ENCODE data around the gene TENT4A. TPM values are rescaled to one million over a fixed set of nuclear protein-coding genes. Genes with fewer than 3 reads are reported as not detected.

TENT4A gene
- total and polyA plus RNA-seq, 12 donors: 4.2 to 13.7 (median 11.3) TPM

- H3K27me3 ChIP-seq: peaks cover 0 to 19% (median 5%) of the 10 kb centered on the region in 7 donors
- ATAC-seq: no peak
- no peaks in the 10 kb centered on the region for H3K36me3 ChIP-seq
- DNase-seq: no peak
- H3K27ac ChIP-seq: no peak overlapping the region
- no peaks in the 10 kb centered on the region for H3K9me3 ChIP-seq
- no peak overlapping the region for H3K4me3 ChIP-seq
- intact Hi-C loops (cut with DNase I): no loop called here
- H3K4me1 ChIP-seq: peaks cover 0 to 6% (median 0%) of the 10 kb centered on the region in 9 donors
- WGBS, 2 donors: 79 to 80% methylated on average over 8 of the region's 8 CpGs
- TF ChIP-seq CTCF (IDR thresholded peaks at IDR 0.05): no peak
Observed at GRCh38 chr5:6790346-6790865, 77.2 kb downstream of the TENT4A start.

GRCh38 chr5:6791031-6791430, 77.8 kb downstream of the TENT4A start:
- Histone ChIP-seq H3K4me1 (peaks cover 0 to 6% (median 0%) of the 10 kb centered on the region in 9 donors), H3K36me3 (no peaks in the 10 kb centered on the region), H3K9me3 (no peaks in the 10 kb centered on the region), H3K27me3 (peaks cover 0 to 19% (median 5%) of the 10 kb centered on the region in 7 donors), H3K27ac (no peak overlapping the region), H3K4me3 (no peak overlapping the region)
- DNase-seq (no peak), ATAC-seq (no peak)
- WGBS, 2 donors: 43 to 44% methylated on average over 10 of the region's 10 CpGs
- no peak for TF ChIP-seq CTCF (IDR thresholded peaks at IDR 0.05)
- intact Hi-C loops (cut with DNase I): no loop called here

GRCh38 chr5:6792376-6792775, 79.1 kb downstream of the TENT4A start:
- intact Hi-C loops (cut with DNase I): no loop called here
- Histone ChIP-seq H3K36me3 (no peaks in the 10 kb centered on the region), H3K9me3 (no peaks in the 10 kb centered on the region), H3K27me3 (peaks cover 0 to 19% (median 5%) of the 10 kb centered on the region in 7 donors), H3K4me3 (no peak overlapping the region), H3K4me1 (peaks cover 0 to 4% (median 0%) of the 10 kb centered on the region in 9 donors), H3K27ac (no peak overlapping the region)
- 71 to 80% methylated on average over 5 of the region's 5 CpGs for WGBS, 2 donors
- DNase-seq (no peak), ATAC-seq (no peak)
- no peak for TF ChIP-seq CTCF (IDR thresholded peaks at IDR 0.05)

- Histone ChIP-seq H3K27ac (no peak overlapping the region), H3K36me3 (no peaks in the 10 kb centered on the region), H3K4me3 (no peak overlapping the region), H3K4me1 (peaks cover 0 to 4% (median 0%) of the 10 kb centered on the region in 9 donors), H3K27me3 (peaks cover 0 to 19% (median 5%) of the 10 kb centered on the region in 7 donors), H3K9me3 (no peaks in the 10 kb centered on the region)
- intact Hi-C loops (cut with DNase I): no loop called here
- DNase-seq: no peak
- no peak for ATAC-seq
- no peak for TF ChIP-seq CTCF (IDR thresholded peaks at IDR 0.05)
- WGBS, 2 donors: 61 to 75% methylated on average over 14 of the region's 14 CpGs
Observed at GRCh38 chr5:6792911-6793471, 79.8 kb downstream of the TENT4A start.

Measured in heart right ventricle (tissue), 16 donors.